Omental fat pad (tissue), 4 donors: ENCODE measurements around the gene APBA2. TPM values are rescaled to one million over a fixed set of nuclear protein-coding genes. Genes with fewer than 3 reads are reported as not detected.

Experiments used
- ATAC-seq: fragments of 150-250 bp; one replicate; pipeline ENCODE4 v1.9.1; 2016; ENCODE audit warnings: mild to moderate bottlenecking, moderate library complexity; ENCODE audit not compliant: low FRiP score
- DNase-seq: peaks from one replicate; pipeline ENCODE4 v3.0.0-alpha.2; 2019; ENCODE audit warnings: low spot score
- CTCF ChIP-seq, 3 donors: fragments of 450-650 bp; IDR thresholded peaks; one replicate each; pipeline ENCODE4 v1.5.1; 2016 to 2017; ENCODE audit warnings: antibody characterized with exemption in 3 of 3, mild to moderate bottlenecking in 3 of 3, moderate library complexity in 2 of 3
- total RNA-seq, 4 donors: library from RNA; depleted of rRNA; stranded (reverse); fragments of >200 nt; gene quantifications; one replicate each; pipeline ENCODE4 v1.1.0, GENCODE V29; 2016

APBA2 gene
- total RNA-seq, 4 donors from 2014 or later, result 0.93 to 4.3 (median 2.6) TPM

DNA sequence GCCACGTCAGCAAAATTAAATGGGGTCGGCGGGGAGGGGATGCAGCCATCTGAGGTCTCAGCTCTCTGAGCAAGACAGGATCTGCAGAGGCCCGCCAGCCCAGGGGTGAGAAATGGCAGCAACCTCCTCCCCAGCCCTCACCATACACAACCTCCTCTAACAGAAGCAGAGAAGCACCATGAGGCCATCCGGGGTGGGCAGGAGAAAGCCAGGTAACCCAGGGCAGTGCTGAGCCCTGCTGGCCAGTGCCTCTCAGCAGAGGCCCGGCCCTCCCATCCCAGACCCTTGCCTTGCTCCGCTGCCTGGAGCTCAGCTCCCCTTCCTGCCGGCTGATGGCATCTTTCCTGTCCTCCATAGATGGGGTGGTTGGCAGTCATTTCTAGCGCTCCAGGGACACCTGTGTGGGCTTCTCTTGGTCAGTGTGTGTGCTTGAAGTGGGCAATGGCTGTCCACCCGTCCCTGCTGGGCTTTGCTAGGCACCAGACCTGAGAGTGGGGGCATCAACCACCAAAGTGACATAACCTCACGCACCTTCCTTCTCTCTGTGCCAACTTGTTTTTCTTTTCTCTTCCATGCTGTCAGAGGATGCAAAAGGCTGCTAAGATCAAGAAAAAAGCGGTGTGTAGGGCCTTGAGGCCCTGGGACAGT, 208.0 kb downstream of the APBA2 start:
- DNase-seq (no peak), ATAC-seq (no peak)

GRCh38 chr15:29094711-29095110, 208.9 kb downstream of the APBA2 start:
- TF ChIP-seq CTCF (IDR thresholded peaks at IDR 0.05), result no peak
- no peak for ATAC-seq

More for the DNA sequence above, 208.0 kb downstream of the APBA2 start:
- TF ChIP-seq CTCF (IDR thresholded peaks at IDR 0.05), result no peak

GRCh38 chr15:29095746-29096145, 210.0 kb downstream of the APBA2 start:
- DNase-seq (no peak), ATAC-seq (no peak)
- no peak for TF ChIP-seq CTCF (IDR thresholded peaks at IDR 0.05)

More at GRCh38 chr15:29094711-29095110, 208.9 kb downstream of the APBA2 start:
- no peak for DNase-seq

GRCh38 chr15:29097168-29097567, 211.4 kb downstream of the APBA2 start:
- ATAC-seq (no peak), DNase-seq (no peak)
- no peak for TF ChIP-seq CTCF (IDR thresholded peaks at IDR 0.05)

- DNase-seq (no peak), ATAC-seq (no peak)
- TF ChIP-seq CTCF (IDR thresholded peaks at IDR 0.05), result no peak
Observed at GRCh38 chr15:29097971-29098370, 212.2 kb downstream of the APBA2 start.

DNA sequence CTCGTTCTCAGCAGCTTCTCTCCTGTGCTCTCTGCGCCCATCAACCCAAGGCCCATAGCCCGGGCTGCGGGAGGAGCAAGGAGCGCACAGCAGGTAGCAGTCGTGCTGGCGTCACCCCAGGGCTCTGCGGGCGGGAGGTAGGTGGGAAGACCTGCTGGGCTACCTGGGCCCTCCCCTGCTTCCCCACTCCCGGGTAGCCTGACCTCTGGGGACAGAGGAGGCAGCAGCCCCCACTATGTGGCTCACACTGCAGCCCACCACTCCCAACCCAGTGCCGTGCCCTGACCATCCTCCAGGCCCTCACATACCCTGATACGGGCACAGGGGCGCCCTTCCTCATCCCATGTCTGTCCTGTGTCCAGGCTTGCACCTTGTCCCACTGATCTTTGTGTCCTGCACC, 212.9 kb downstream of the APBA2 start:
- no peak for TF ChIP-seq CTCF (IDR thresholded peaks at IDR 0.05)
- DNase-seq, result no peak
- no peak for ATAC-seq

DNA sequence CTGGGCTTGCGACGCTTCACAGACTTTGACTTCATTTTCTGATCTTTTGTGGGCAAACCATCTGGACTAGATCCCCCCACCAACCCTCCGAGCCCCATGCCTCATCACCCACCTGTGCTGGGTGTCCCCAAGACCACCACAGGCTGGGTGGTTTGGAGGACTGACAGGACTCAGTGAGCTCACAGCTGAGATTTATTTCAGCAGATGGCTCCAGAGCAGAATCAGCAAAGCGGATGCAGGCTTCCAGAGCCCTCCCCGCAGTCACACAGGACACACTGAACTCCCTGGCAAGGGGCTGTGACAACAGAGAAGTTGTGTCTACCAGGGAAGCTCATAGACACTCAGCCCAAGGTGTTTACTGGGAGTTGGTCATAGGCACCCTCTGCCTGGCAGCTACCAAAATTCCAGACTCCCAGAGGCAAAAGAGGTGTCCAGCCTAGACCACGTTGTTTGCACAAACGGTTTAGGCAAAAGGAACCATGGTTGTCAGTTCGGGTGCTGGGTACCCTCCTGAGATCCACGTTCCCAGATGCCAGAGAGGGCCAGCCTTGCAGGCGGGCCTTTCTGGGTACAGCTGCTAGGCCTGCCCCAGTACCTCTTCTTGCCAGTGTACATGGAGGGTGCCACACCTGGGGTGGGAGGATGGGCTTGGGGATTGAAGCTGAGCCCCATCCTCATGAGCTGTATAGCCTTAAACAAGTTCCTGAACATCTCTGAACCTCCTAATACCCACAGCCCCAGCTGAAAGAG, 213.5 kb downstream of the APBA2 start:
- ATAC-seq, result no peak
- no peak for TF ChIP-seq CTCF (IDR thresholded peaks at IDR 0.05)
- DNase-seq, result no peak
